Effector memory CD4-positive, alpha-beta T cell (primary cell): ENCODE results near the gene APH1A.
"Not testable (repeated sequence)": the region's sequence is repeated elsewhere in the genome, so short reads cannot be mapped to it uniquely, and the experiment has no call there.

Source experiments
- DNase-seq, 3 donors: peaks; one replicate each; pipeline ENCODE4 v3.0.0-alpha.2; 2020
- H3K27ac ChIP-seq: 2 replicates; pipeline ENCODE4 v1.7.0; 2013; ENCODE audit warnings: mild to moderate bottlenecking, low read length, moderate library complexity; ENCODE audit not compliant: insufficient read depth, poor library complexity, severe bottlenecking
- H3K27me3 ChIP-seq: replicated peaks from 2 replicates; pipeline ENCODE4 v1.7.0; 2013; ENCODE audit warnings: mild to moderate bottlenecking, low read length; ENCODE audit not compliant: insufficient read depth, control insufficient read depth, poor library complexity, severe bottlenecking
- H3K36me3 ChIP-seq: 2 replicates; pipeline ENCODE4 v1.7.0; 2013; ENCODE audit warnings: mild to moderate bottlenecking, low read length, moderate library complexity; ENCODE audit not compliant: control insufficient read depth, insufficient read depth
- H3K4me1 ChIP-seq: 2 replicates; pipeline ENCODE4 v1.7.0; 2013; ENCODE audit warnings: low read length, mild to moderate bottlenecking; ENCODE audit not compliant: control insufficient read depth, insufficient read depth, poor library complexity, severe bottlenecking
- H3K4me3 ChIP-seq: 2 replicates; pipeline ENCODE4 v1.7.0; 2013; ENCODE audit warnings: low read length, low read depth, mild to moderate bottlenecking; ENCODE audit not compliant: insufficient read depth, poor library complexity, severe bottlenecking
- H3K9me3 ChIP-seq: 2 replicates; pipeline ENCODE4 v1.7.0; 2013; ENCODE audit warnings: mild to moderate bottlenecking, low read length, moderate library complexity; ENCODE audit not compliant: control insufficient read depth

The APH1A gene

DNA sequence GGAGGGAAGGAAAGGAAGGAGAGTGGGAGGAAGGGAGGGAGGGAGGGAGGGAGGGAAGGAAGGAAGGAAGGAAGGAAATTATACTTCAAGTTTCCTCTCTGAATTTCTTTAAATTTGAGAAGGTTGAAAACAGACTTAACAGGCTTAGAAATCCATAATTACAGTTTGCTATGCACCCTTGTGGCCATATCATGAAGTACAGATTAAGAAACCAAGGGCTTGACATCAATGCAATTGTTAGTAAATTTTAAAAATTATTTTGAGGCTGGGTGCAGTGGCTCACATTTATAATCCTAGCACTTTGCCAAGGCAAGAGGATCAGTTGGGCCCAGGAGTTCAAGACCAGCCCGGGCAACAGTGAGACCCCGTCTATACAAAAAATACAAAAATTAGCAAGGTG lies 47.3 kb downstream of the APH1A start:
- no peaks in the 10 kb centered on the region for H3K4me1 ChIP-seq
- no peaks in the 10 kb centered on the region for H3K9me3 ChIP-seq
- H3K4me3 ChIP-seq, result no peak overlapping the region
- no peak for DNase-seq
- peaks cover 19% of the 10 kb centered on the region for H3K36me3 ChIP-seq
- no peaks in the 10 kb centered on the region for H3K27me3 ChIP-seq
- no peak overlapping the region for H3K27ac ChIP-seq

DNA sequence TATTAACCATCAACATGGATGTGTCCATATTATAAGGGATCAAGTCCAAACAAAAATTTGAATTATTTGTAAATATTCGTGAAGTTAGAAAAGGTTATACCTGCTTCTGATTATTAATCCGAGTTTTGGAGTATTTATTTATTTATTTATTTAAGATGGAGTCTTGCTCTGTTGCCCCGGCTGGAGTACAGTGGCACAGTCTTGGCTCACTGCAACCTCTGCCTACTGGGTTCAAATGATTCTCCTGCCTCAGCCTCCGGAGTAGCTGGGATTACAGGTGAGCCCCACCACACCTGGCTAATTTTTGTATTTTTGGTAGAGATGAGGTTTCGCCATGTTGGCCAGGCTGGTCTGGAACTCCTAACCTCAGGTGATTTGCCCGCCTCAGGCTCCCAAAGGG lies 53.0 kb downstream of the APH1A start:
- H3K4me3 ChIP-seq, H3K36me3 ChIP-seq, H3K4me1 ChIP-seq, DNase-seq, H3K27ac ChIP-seq, H3K9me3 ChIP-seq, H3K27me3 ChIP-seq: not testable (repeated sequence)
